ENCODE data around the gene ITPA. TPM values are rescaled to one million over a fixed set of nuclear protein-coding genes. Genes with fewer than 3 reads are reported as not detected.

Gene ITPA
- total and polyA plus RNA-seq, 2 of the 13 experiments (the other 11 are each of a cell fraction or from before 2014, with no cell fraction given) = 60.1 to 103 TPM

GRCh38 chr20:3202965-3203314, 6.4 kb upstream of the ITPA start (continued):
- no peak for TF ChIP-seq SIX1 (CRISPR knock-in tag; IDR thresholded peaks at IDR 0.05; ENCODE audit: borderline replicate concordance)

DNA sequence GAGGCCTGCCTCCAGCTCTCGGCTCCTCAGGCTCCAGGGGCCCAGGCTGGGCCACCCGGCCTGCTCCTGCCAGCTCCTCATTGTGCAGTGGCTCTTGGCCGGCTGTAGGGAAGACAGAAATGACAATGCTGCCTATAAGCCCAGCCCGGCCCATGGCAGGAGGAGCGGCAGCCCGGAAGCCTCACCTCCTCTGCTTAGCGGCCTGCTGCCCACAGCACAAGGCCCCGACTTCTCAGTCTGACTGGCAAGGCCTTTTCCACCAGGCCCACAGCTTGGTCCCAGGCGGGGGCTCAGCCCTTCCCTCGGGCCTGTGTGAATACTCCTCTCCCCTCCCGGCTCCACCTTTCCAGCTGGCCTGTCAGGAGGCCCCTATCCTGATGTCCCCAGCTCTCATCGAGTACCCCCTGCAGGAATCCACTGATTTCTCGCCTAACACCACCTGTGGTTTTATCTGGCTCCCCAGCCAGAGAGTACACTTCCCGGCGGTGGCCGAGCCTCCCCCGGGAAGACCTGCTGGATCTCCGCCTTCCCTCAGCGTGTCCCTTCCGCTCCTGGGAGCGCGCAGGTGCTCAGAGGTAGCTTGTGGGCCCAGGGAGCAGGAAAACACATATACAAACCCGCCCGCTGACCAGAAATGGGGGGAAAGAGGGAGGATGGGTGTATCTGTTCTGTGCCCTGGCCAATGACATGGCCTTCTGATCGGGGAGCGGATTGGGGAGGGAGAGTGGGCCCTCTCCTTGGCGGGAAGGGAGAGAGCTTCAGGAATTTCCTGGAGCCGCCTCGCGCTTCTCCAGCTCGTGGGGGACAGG, 5.8 kb upstream of the ITPA start:
- in situ Hi-C loops (cut with HindIII; ENCODE audit: extremely low pct_ligation_motif_present, low pct_unique_long_range_greater_than_20kb) = no loop called here
- H3K4me3 ChIP-seq (replicated peaks in 1 of 3; ENCODE audit: insufficient read depth in 1 of 3, low read depth in 2 of 3, low read length in 3 of 3) = peak overlapping the region; percentile 76 to 98 (median 81)
- FAIRE-seq = no peak
- H3K9ac ChIP-seq (ENCODE audit: insufficient read depth, low read depth, low read length) = peak overlapping the region; percentile 91
- peaks cover 0 to under 1% of the 10 kb centered on the region in 2 experiments; a peak in 1 of 5 replicates for H3K27me3 ChIP-seq (ENCODE audit: control insufficient read depth in 1 of 2, insufficient read depth in 2 of 2, low read length in 2 of 2)
- no peak overlapping the region for H2AFZ ChIP-seq (ENCODE audit: low read length)
- ChIA-PET POLR2A (interaction anchor here (0.8 to 2.8 kb wide), 17 partner anchors 10 to 331 kb away, joined by 3 to 15 read pairs (median 4); partner anchors contain the start of genes FASTKD5, LZTS3 and UBOX5), CTCF (ENCODE audit: low intra/inter-chr PET ratio, low total read pairs) (no interaction called here)
- 2% methylated on average over 31 of the region's 31 CpGs for WGBS (ENCODE audit: low lambda C conversion rate)
- peak; percentile 50 for ATAC-seq
- peaks cover 30% of the 10 kb centered on the region for H3K79me2 ChIP-seq (ENCODE audit: insufficient read depth, low read length)
- peaks cover 4% of the 10 kb centered on the region; the same call in 1 of the 2 replicates for H4K20me1 ChIP-seq (ENCODE audit: insufficient read depth, low read length)
- intact Hi-C loops (cut with micrococcal nuclease; ENCODE audit: unreplicated experiment) = loop anchor here (1.0 kb wide), 3 partner anchors 30 to 85 kb away; partner anchors contain the start of gene LZTS3
- H3K9me3 ChIP-seq (ENCODE audit: low read length) = no peaks in the 10 kb centered on the region
- peaks cover 34% of the 10 kb centered on the region for H3K4me1 ChIP-seq (ENCODE audit: insufficient read depth, low read length)
- peak overlapping the region; percentile 87 for H3K27ac ChIP-seq (ENCODE audit: extremely low read length, insufficient read depth, low read length)
- peaks cover 22 to 31% of the 10 kb centered on the region in 2 experiments for H3K36me3 ChIP-seq (replicated peaks in 1 of 2; ENCODE audit: control insufficient read depth in 1 of 2, insufficient read depth in 2 of 2, low read length in 2 of 2)
- no TSS peak for BruUV-seq (replicated peaks)
- H3K4me2 ChIP-seq (ENCODE audit: low read depth, low read length) = peak overlapping the region; percentile 89
- peak; percentile 50 for DNase-seq (ENCODE audit: low spot score)
- TF ChIP-seq TERF1 (CRISPR knock-in tag; IDR thresholded peaks at IDR 0.05) (no peak; the same call in 1 of the 2 replicates), RFX1 (IDR thresholded peaks at IDR 0.05) (no peak)
- TF ChIP-seq, protein P1, sequence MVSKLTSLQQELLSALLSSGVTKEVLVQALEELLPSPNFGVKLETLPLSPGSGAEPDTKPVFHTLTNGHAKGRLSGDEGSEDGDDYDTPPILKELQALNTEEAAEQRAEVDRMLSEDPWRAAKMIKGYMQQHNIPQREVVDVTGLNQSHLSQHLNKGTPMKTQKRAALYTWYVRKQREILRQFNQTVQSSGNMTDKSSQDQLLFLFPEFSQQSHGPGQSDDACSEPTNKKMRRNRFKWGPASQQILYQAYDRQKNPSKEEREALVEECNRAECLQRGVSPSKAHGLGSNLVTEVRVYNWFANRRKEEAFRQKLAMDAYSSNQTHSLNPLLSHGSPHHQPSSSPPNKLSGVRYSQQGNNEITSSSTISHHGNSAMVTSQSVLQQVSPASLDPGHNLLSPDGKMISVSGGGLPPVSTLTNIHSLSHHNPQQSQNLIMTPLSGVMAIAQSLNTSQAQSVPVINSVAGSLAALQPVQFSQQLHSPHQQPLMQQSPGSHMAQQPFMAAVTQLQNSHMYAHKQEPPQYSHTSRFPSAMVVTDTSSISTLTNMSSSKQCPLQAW (CRISPR knock-in tag; IDR thresholded peaks at IDR 0.05) = no peak; the same call in none of the 2 replicates
- TF ChIP-seq, protein P2, sequence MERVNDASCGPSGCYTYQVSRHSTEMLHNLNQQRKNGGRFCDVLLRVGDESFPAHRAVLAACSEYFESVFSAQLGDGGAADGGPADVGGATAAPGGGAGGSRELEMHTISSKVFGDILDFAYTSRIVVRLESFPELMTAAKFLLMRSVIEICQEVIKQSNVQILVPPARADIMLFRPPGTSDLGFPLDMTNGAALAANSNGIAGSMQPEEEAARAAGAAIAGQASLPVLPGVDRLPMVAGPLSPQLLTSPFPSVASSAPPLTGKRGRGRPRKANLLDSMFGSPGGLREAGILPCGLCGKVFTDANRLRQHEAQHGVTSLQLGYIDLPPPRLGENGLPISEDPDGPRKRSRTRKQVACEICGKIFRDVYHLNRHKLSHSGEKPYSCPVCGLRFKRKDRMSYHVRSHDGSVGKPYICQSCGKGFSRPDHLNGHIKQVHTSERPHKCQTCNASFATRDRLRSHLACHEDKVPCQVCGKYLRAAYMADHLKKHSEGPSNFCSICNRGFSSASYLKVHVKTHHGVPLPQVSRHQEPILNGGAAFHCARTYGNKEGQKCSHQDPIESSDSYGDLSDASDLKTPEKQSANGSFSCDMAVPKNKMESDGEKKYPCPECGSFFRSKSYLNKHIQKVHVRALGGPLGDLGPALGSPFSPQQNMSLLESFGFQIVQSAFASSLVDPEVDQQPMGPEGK (CRISPR knock-in tag; IDR thresholded peaks at IDR 0.05) = peak; percentile 42; the same call in 1 of the 2 replicates

Measured in HepG2 (cell line).